Ecto neural progenitor cell (in vitro differentiated cells): ENCODE measurements around the gene ANKS6.

Source experiments
- DNase-seq: peaks from one replicate; pipeline ENCODE4 v3.0.0-alpha.2; 2018; ENCODE audit warnings: low spot score

ANKS6 gene

GRCh38 chr9:98772364-98773155 is 23.8 kb downstream of the ANKS6 start:
- no peak for DNase-seq

GRCh38 chr9:98771209-98771874 is 25.0 kb downstream of the ANKS6 start:
- DNase-seq = no peak

GRCh38 chr9:98770717-98771116 is 25.6 kb downstream of the ANKS6 start:
- no peak for DNase-seq

GRCh38 chr9:98768344-98768743 is 28.0 kb downstream of the ANKS6 start:
- DNase-seq = no peak

- DNase-seq = no peak
Observed at GRCh38 chr9:98767915-98768314, 28.4 kb downstream of the ANKS6 start.

- DNase-seq = no peak
Observed at GRCh38 chr9:98767196-98767595, 29.2 kb downstream of the ANKS6 start.

GRCh38 chr9:98766586-98766985 is 29.8 kb downstream of the ANKS6 start:
- DNase-seq = no peak

- DNase-seq = no peak
Observed at GRCh38 chr9:98765256-98765655, 31.1 kb downstream of the ANKS6 start.

- DNase-seq = no peak
Observed at GRCh38 chr9:98763986-98764745, 32.2 kb downstream of the ANKS6 start.

- DNase-seq = no peak
Observed at GRCh38 chr9:98760231-98760630, 36.1 kb downstream of the ANKS6 start.

- DNase-seq = no peak
Observed at GRCh38 chr9:98755006-98755618, 41.2 kb downstream of the ANKS6 start.

- DNase-seq = no peak
Observed at GRCh38 chr9:98751210-98751609, 45.1 kb downstream of the ANKS6 start.

- DNase-seq = no peak
Observed at GRCh38 chr9:98750364-98751060, 45.8 kb downstream of the ANKS6 start.

GRCh38 chr9:98747476-98747875 is 48.9 kb downstream of the ANKS6 start:
- DNase-seq = no peak

GRCh38 chr9:98745470-98745869 is 50.9 kb downstream of the ANKS6 start:
- DNase-seq = no peak

- DNase-seq = no peak
Observed at GRCh38 chr9:98743818-98744611, 52.3 kb downstream of the ANKS6 start.

- DNase-seq = no peak
Observed at GRCh38 chr9:98743329-98743728, 53.0 kb downstream of the ANKS6 start.

- DNase-seq = no peak
Observed at GRCh38 chr9:98742325-98743280, 53.8 kb downstream of the ANKS6 start.

- DNase-seq = no peak
Observed at GRCh38 chr9:98740226-98740881, 56.0 kb downstream of the ANKS6 start.
